HTR-8/SVneo (cell line): ENCODE results near the gene ICAM3.
"Not testable (repeated sequence)": the region's sequence is repeated elsewhere in the genome, so short reads cannot be mapped to it uniquely, and the experiment has no call there.

Experiments used
- DNase-seq: peaks from one replicate; pipeline ENCODE4 v3.0.0; 2011; ENCODE audit warnings: low spot score, mixed read lengths; ENCODE audit not compliant: insufficient read length
- FAIRE-seq: peaks from 2 replicates; lab custom pipeline; 2011; peaks lifted over from hg19 to GRCh38; lab: Jason Lieb, UNC

ICAM3 gene, protein sequence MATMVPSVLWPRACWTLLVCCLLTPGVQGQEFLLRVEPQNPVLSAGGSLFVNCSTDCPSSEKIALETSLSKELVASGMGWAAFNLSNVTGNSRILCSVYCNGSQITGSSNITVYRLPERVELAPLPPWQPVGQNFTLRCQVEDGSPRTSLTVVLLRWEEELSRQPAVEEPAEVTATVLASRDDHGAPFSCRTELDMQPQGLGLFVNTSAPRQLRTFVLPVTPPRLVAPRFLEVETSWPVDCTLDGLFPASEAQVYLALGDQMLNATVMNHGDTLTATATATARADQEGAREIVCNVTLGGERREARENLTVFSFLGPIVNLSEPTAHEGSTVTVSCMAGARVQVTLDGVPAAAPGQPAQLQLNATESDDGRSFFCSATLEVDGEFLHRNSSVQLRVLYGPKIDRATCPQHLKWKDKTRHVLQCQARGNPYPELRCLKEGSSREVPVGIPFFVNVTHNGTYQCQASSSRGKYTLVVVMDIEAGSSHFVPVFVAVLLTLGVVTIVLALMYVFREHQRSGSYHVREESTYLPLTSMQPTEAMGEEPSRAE

GRCh38 chr19:10339380-10339960, at the start of gene ICAM3:
TSS of gene ICAM3 (minus strand) at chr19:10339624. CDS start at chr19:10339614, 10 bp downstream.
- FAIRE-seq = no peak

GRCh38 chr19:10388957-10389356, 49.5 kb upstream of the ICAM3 start:
- DNase-seq (peak; percentile 73), FAIRE-seq (no peak)

More at GRCh38 chr19:10339380-10339960, at the start of gene ICAM3:
- no peak for DNase-seq

- FAIRE-seq = no peak
- DNase-seq = no peak
Measured at GRCh38 chr19:10384580-10384979, 45.2 kb upstream of the ICAM3 start.

DNA sequence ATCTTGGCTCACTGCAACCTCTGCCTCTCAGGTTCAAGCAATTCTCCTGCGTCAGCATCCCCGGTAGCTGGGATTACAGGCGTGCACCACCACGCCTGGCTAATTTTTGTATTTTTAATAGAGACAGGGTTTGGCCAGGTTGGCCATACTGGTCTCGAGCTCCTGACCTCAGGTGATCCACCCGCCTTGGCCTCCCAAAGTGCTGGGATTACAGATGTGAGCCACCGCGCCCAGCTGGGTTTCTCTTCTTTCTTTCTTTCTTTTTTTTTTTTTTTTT, 43.7 kb upstream of the ICAM3 start:
- DNase-seq, FAIRE-seq: not testable (repeated sequence)

DNA sequence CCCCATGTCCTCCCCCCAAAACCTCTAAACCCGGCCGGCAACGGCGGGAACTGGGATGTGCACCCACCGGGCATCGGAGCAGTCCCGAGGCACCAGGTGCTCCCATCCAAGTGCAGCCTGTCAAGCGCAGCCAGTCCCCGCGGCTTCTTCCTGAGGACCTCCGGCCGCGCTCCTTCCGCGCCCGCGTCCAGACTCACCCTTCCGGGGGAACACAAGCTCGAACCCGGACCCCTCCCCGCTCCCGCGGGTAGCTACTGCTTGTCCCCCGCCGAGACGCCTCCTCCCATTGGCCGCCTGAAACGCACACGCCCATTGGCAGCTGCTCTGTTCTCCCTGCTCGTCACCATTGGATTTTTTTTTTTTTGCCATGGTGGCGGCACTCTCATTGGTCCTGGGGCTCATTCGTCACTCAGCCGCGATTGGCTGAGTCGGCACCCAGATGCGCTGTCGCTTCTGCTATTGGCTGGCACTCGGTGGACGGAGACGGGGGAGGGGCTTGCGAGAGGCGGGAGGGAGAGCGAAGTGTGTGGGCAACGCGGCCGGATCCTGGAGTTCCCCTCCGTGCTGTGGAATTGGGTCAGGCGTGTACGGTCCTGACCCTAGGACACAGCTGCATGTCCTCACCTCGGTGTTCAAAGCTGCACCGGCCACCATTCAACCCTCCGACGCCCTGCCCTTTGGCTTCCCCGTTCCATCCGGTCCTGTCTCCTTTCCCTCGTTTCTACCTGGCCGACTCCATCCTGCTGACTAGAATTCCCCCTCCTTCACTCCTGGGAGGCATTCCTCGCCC, 41.1 kb upstream of the ICAM3 start, which contains the start of gene TYK2:
Gene TYK2, minus strand, starts transcription at position 260 of the 790 bp plus-strand sequence. CDS start 2,166 bp downstream, outside the sequence.
- peak; percentile 100 for DNase-seq
- FAIRE-seq = peak; percentile 98

GRCh38 chr19:10379880-10380312, 40.5 kb upstream of the ICAM3 start:
- DNase-seq (no peak), FAIRE-seq (no peak)

DNA sequence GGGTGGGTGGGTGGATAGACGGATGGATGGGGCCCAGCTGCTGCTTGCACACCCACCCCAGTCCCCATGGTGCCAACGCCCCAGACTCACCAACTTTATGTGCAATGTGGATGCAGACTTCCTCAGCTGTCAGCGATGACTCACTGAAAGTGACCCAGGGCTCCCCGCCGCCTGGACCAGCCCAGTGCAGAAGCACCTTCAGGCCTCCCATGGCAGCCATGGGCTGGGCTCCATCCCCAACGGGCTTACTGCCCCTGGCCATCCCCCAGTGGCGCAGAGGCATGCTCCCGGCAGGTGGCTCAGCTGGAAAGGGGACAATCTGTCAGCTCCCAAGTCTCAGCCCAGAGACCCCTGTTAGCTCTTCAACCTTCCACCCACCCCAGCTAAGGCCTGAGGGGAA, 38.7 kb upstream of the ICAM3 start:
- DNase-seq (no peak), FAIRE-seq (no peak)

GRCh38 chr19:10377140-10377640, 37.8 kb upstream of the ICAM3 start:
- DNase-seq, FAIRE-seq: not testable (repeated sequence)

DNA sequence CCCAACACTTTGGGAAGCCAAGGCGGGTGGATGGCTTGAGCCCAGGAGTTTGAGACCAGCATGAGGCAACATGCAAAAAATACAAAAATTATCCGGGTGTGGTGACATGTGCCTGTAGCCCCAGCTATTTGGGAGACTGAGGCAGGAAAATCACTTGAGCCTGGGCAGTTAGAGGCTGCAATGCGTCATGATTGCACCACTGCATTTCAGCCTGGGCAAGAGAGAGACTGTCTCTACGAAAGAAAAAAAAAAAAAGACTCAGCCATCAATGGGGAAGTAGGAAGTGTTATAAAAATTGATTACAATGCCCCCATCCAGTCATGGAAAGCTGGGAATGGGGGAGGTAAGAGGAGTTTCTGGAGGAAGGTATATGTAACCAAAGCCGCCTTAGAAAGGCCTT, 35.5 kb upstream of the ICAM3 start:
- FAIRE-seq = no peak
- DNase-seq = no peak

- DNase-seq (no peak), FAIRE-seq (no peak)
Measured at GRCh38 chr19:10372690-10373089, 33.3 kb upstream of the ICAM3 start.

DNA sequence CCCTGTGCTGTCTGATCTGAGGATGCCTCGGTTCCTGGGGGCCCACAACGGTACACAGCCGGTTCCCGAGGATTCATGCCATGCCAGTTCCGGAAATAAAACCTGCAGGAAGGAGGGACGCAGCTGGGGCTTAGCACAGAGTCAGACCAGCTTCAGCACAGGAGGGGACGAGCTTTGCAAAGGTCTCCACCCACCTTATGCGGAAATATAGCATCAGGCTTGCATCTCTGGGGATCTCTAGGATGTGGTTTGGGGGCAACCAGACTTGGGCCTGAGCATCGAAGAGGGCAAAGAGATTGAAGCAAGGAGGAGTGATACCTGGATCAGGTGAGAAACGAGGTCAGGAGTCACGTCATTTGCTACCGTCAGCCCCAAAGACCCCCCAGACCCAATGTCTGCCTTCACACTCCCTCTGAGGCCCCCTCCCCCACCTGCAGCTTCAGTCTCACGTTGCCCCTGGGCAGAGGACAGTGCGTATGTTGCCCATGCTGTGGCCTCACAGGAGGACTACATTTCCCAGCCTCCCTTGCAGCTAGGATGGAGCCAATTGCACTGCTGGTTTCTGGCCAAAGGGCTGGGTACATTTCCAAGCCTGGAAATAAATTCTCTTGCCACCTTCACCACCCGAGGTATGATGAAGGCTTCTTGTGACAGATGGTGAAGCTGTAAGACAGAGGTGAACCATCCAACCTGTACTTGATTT, 28.8 kb upstream of the ICAM3 start:
- no peak for FAIRE-seq
- DNase-seq = no peak

- not testable (repeated sequence) for FAIRE-seq, DNase-seq
Measured at GRCh38 chr19:10366950-10367512, 27.6 kb upstream of the ICAM3 start.

GRCh38 chr19:10365518-10365917, 26.1 kb upstream of the ICAM3 start:
- DNase-seq (no peak), FAIRE-seq (no peak)

DNA sequence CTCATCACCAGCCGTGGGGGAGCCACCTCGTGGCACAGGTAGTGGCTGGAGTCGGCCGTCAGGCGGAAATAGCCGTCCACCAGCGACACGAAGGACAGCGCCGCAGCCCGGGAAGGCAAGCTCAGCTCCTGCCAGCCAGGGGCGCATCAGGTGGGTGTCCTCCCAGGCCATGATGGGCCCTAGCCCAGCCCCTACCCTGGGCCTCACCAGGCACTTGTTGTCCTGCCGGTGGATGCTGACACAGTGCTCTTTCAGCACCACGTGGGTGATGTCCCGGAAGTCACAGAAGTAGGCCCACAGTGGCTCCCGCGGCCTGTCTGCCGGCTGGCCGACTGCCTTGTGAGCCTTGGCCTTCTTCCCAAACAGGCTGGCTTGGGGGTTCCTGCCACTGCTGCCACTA, 25.2 kb upstream of the ICAM3 start:
- no peak for FAIRE-seq

DNA sequence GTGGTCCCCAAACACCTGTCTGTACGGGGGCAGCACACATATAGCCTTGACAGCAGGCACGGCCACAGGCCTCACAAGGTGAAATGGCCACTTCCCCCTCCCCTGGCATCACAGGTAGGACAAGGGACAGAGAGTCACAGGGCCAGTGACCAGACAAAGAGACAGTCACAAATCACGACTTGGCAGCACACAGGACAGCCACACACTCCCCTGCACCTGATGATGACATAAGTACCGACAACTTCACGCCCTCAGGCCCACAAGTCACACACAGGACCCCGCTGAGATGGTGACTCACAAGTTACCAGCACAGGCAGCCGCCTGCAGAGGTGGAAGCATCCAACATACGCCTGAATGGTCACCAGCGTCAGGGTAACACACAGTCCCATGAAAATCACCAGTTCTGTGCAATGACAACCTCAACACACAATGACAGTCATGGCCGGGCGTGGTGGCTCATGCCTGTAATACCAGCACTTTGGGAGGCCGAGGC, 24.4 kb upstream of the ICAM3 start:
- FAIRE-seq = peak; percentile 16

More for the DNA sequence above, 25.2 kb upstream of the ICAM3 start:
- DNase-seq = no peak

GRCh38 chr19:10362259-10362658, 22.8 kb upstream of the ICAM3 start:
- DNase-seq = no peak
- no peak for FAIRE-seq

More for the DNA sequence above, 24.4 kb upstream of the ICAM3 start:
- no peak for DNase-seq

GRCh38 chr19:10361569-10362011, 22.2 kb upstream of the ICAM3 start:
- no peak for FAIRE-seq
- no peak for DNase-seq

DNA sequence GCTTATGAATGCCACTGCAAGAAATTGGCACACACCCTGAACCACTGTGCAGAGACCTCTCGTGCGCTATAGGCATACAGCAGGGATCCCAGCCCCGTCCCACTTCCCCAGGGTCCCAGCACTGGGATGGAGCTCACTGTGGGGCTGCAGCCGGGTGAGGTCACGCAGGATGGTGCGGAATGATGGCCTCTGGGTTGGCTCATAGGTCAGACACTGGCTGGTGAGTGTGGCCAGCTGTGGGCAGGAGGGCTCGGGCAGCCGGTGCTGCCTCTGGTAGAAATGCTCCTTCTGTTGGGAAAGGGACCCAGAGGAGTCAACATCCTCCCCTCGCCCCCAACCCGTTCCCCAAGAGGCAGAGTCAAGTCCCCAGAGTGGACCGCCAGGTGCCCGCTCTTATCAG, 17.0 kb upstream of the ICAM3 start:
- no peak for FAIRE-seq
- no peak for DNase-seq

GRCh38 chr19:10353793-10354391, 14.5 kb upstream of the ICAM3 start:
- DNase-seq (no peak), FAIRE-seq (no peak)
